Fibroblast of the conjunctiva (primary cell): Measurements from ENCODE around the gene TMEM89.

ENCODE experiments used
- DNase-seq: peaks from one replicate; pipeline ENCODE4 v3.0.0-alpha.2; 2010; ENCODE audit warnings: low read depth

Gene TMEM89, protein sequence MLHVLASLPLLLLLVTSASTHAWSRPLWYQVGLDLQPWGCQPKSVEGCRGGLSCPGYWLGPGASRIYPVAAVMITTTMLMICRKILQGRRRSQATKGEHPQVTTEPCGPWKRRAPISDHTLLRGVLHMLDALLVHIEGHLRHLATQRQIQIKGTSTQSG

DNA sequence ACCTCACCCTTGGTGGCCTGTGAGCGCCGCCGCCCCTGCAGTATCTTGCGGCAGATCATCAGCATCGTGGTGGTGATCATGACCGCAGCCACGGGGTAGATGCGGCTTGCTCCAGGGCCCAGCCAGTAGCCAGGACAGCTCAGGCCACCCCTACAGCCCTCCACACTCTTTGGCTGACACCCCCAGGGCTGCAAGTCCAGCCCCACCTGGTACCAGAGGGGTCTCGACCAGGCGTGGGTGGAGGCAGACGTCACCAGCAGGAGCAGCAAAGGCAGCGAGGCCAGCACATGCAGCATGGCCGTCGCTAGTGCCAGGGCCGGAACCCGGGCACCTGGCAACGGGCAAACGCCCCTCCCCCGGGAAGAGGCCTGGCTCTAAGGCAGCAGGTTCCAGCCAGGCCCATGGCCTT, at the start of gene TMEM89:
TMEM89 (minus strand) TSS at position 309 of the 409 bp plus-strand sequence; CDS start at position 296, 13 bp downstream.
- no peak for DNase-seq

DNA sequence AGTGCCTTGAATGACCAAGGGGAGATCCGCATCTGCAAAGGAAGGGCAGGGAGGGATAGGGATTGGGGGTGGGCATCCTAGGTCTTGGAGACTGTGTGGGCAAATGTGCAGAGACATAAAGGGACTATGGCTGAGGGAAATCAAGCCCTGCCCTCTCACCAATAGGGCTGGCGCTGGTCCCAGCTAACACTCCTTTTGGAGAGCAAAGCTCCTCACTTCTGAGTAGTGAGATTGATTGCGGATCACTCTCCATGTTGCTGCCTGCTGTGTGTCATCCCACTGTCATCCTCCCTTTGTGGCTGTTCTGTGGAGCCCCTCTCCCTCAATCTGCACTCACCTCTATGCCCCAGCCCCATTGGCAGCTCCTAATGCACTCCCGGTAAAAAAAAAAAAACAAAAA, 43.4 kb upstream of the TMEM89 start:
- no peak for DNase-seq

DNA sequence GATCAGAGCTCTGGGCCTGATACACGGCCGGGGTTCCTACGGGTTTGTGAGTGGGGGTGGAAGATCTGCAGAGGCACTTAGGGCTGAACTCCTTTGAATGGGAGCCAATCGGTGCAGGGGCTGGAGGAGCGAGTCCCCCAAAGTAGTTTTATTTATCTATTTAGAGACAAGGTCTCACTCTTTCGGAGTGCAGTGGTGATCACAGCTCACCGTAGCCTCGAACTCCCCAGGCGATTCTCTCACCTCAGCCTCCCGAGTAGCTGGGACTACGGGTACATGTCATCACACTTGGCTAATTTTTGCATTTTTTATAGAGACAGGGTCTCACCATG, 42.7 kb upstream of the TMEM89 start:
- DNase-seq = no peak

DNA sequence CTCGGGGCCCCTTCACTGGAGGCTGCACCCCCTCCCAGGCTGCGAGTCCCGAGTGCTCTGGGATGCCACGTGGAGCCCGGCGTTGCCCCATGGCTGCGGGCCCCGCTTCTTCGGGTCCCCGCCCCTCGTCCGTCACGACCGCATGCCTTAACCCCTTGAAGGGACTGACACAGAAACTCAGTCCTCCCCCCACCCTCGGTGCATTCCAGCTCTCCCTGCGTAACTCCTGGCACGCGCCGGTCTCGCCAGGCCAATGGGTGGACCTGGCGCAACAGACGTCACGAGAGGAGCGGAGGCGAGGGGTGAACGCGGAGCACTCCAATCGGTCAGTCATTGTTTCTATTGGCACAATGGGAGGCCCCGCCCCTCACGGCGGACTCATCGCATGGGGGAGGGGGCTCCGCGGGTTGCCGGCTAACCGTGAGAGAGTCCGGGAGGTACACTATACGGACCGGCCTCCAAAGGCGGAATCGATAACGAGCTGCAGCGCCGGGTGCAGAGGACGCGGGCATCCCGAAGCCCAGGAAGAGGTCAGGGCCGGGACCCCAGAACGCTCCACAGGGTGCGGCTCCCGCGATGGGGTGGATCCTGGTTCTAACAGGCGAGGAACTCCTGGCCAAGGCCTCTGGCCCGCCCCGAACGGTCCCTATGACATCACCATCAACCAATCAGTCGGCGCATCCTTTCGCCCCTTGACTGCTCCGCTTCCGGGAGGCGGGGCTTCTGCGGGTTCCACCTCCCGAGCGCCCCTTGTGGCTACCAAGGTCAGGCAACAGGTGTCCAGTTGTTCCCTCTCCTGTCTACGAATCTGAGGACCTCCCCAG, 42.1 kb upstream of the TMEM89 start:
- peak; percentile 99 for DNase-seq

DNA sequence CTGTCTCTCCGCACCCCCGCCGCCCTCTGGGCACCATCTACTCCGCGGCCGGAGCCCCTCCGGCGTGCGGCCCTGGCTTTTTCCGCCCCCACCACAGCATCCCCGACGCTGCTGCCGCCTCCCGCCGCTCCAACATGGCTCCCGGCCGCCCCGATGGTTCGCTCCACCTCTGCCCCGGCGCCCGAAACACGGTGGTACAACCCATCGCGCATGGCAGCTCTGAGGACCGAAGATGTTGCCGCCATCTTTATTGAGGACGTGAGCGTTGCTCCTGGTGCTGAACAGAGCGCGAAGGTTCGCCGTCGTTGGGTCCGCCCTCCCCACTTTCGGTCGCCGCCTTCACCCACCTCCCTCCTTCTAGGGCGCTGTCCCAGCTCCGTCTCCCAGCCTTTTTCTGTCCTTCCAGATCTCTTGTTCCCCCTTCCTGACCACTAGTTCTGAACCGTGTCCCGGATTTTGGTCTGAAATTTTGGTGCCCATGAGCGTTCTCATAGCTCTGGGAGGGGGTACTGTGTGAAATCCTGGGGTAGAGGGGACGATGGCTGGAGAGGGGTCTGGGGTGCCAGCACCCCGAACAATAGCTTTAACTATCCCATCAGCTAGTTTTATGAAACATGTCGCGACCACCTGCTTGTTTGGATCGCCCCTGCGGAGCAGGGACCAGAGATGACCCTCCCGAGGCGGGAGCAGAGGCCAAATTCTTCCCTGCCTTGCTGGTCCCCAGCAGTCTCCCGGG, 41.4 kb upstream of the TMEM89 start, which contains the start of gene CELSR3:
CELSR3 (minus strand) TSS at position 134 of the 736 bp plus-strand sequence. CDS start 252 bp downstream, outside the sequence.
- peak; percentile 84 for DNase-seq

DNA sequence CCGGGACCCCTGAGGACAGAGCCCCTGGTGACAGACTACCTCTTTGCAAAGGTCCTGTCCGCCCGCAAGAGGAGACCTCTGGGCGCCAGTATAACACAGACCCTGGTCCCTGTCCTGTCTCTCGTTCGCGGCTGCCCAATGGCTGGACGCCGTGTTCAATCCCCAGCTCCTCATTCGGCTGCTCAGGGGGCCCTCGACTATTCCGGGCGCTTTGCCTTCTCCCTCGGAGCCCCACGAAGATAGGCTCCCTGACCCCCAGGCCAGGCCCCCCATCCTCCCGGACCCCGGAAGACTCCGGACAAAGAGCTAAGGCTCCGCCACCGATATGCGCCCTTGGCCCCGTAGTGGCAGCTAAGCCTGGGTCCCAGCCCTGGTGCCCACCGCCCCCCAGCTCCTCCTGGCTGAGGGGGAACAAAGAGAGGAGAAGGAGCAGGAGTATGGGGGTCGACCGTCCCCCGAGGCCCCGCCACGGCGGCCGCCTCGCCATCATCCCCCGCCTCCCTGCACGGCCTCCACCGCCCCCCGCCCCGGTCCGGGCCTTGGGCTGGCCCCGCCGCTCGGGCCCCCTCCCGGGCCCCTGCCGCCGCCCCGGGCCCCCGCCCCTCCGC, 40.7 kb upstream of the TMEM89 start:
- no peak for DNase-seq

DNA sequence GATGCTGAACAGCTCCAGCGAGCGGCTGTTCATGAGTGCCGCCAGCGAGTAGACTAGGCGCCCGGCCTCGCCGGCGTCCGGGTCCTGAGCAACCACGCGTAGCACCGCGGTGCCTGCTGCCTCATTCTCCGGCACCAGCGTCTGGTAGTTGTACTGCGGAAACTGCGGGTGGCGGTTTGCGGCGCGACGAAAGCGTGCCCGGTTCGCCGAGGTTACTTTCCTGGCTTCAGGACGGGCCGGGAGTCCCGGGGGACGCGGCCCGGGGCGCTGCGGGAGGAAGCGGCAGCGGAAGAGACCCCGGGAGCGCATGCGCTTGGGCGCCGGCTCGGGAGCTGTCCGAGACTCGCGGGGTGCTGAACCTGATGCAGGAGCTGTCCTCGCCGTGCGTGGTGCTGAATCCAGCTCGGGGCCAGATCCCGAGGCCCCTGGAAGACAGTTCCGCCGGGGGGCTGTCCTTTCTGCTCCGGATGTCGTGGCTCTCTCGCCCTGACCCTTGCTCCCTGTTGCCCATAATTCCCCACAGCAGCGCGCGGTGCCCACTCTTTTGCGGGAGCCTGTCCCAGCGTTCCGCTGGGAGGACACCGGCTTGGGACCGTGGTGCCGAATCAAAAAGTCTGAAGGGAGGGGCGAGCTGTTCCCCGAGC, 40.1 kb upstream of the TMEM89 start:
- DNase-seq = peak; percentile 9

DNA sequence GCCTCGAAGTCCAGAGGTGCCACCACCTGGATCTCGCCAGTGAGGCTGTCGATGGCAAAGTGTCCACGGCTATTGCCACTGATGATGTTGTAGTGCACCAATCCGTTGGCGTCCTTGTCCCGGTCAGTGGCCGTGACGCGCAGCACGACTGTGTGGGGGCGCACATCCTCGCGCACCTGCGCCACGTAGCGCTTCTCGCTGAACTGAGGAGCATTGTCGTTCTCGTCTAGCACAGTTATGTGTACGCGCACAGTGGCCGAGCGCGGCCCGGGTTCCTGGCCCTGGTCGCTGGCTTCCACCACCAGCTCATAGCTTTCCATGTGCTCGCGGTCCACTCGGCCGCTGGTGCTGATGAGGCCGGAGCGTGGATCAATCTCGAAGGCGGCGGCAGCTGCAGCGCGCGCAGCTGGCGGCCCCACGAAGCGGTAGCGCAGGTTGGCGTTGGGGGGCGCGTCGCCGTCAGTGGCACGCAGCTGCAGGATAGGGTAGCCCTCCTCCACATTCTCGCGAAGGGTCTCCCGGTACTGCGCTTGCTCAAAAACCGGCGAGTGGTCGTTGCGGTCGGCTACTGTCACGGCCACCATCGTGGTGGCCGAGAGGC, 39.3 kb upstream of the TMEM89 start:
- no peak for DNase-seq

DNA sequence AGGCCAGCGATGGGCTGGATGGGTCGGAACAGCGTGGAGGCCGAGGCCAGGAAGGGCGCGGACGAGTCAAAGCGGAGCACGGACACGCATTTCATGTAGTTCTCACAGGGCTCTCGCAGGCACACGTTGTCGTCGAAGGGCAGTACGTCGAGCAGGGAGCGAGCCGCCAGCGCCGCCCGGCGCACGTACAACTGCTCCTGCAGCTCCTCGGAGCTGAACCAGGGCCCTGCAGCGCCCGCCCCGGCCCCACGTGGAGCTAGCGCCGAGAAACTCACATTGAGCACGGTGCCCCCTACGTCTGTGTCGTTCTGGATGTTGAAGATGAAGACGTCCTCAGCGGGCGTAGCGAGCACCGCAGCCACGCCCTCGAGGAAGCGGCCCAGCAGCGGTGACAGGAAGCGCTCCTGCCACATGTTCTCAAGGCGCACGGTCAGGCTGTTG, 35.3 kb upstream of the TMEM89 start:
- DNase-seq = no peak

DNA sequence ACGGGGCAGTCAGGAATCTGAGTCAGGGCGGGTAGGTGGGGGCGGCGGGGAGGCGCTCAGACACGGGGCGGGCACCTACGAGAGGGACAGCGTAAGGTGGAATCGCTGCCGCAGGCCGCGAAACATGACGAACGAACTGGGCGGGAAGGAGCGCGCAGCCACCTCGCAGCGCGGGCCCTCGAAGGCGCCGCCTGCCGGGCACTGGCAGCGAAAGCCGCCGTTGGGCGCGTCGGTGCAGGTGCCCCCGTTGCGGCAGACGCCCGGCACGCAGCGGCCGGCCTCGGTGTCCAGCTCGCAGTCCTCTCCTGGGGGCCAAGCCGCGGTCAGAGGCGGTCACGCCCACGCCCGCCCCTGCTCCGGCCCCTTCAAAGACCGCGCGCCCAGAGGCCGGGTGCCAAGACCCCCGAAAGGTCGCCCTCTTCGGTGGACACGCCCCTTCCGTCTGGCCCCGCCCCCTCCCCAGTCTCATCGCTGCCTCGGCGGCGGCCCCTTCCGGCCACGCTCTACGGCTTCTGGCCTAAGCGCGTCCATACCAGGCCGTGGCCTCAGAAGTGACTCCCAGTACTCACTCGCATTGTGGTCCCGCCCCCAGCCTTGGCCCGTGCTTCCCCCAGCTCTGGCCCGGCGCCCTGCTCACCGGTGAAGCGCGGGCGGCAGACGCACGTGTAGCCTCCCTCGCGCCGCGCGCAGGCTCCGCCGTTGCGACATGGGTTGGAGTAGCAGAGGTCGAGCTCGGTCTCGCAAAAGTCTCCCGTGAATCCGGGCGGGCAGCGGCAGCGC, 34.7 kb upstream of the TMEM89 start:
- DNase-seq = peak; percentile 26

DNA sequence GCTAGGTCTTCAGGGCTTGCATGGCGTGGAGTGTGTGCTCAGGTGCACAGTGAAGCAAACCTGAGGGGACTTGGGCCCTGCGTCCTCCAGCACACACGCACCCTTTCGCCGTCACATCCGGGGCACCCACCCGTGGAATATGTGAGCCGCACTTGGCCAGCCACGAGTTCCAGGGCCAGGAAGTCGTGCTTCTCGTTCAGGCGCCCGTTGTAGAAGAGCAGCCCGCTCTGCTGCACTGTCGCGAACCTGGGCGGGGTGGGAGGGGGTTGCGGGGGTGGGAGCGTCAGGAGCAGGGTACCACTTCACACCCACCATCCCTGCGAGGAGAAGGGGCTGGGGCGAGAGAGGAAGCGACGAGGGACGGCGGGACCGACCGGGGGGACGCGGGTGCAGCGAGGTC, 34.0 kb upstream of the TMEM89 start:
- DNase-seq = no peak

DNA sequence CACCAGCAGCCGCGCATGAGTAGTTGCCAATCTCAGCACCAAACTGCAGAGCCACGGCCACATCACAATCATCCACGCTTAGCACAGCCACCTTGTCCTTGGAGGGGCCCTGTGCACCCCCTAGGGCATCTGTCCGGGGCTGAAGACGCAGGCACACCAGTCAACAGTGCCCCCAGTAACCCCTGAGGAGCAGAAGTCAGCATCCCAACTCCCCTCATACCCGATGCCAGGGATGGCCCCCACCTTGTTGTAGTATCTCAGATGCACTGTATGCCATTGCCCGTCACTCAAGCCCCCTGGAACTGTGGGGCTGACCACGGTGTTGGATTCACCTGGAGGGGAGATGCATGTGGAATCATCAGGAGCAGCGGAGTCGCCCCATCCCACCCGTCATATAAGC, 33.5 kb upstream of the TMEM89 start:
- DNase-seq = no peak

DNA sequence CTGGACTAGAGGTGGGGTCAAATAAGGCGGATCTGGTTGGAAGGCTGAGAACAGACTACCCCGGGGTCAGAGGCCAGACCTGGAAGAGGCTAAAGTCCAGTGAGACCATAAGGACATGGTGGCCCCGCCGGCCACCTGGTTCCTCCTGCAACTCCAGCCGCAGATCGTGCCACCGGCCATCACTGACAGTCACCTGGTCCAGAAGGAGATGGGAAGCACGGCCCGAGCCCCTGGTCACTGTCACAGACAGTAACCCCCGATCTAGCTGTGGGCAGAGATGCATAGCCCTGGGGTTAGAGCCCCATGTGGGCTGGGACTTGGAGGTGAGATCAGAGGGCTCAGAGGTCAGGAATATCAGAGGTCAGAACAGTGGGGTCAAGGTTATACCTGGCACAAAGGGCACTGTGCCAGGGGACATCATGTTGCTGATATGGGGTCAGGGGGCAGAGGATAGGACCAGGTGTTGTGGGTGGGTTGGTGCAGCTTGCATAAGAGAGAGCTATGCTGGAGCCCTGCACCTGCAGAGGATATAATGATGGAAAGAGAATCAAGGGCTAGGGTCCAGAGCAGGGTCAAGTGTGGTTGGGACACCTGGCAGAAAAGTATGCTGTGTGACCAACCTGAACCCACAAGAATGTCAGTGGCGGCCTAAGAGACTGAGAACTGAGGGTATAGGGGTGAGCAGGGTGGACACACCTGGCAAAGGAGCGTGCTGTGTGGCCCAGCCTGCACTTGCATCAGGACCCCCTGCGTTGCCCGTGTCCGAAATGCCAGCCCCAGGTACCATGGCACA, 31.6 kb upstream of the TMEM89 start:
- no peak for DNase-seq

DNA sequence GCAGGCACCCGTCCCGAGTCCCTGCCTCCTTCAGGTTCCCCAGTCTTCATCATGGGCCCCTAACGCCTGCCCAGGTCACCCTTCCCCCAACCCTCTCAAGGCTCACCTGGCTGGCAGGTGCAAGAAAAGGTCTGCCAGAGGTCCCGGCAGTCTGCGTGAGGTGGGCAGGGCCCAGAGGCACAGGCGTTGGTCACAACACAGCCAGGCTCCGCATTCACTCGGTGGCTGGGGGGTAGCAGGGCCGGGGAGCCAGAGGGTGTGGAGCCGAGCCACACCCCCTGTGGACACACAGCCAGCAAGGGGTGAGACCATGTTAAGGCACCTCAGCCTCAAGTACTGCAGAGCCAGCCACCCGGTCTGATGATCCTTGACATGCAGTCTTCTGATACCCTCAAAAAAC, 30.2 kb upstream of the TMEM89 start:
- DNase-seq = no peak

DNA sequence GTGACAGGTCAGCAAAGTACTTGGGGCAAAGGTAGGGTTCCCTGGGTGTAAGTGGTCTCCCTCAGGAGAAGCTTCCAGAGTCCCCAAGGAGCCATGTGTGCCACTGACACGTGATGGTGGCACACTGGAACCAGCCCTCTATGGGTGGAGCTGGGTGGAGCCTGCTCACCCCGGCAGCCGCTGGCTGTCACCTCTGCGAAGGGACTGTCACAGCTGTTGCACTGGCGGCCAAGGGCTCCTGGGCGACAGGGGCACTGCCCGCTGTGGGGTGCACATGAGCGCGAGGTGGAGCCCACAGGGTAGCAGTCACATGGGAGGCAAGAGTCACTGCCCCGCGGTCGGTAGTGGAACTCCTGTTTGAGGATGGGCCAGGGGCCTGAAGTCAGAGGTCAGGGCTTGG, 29.2 kb upstream of the TMEM89 start:
- DNase-seq = no peak

DNA sequence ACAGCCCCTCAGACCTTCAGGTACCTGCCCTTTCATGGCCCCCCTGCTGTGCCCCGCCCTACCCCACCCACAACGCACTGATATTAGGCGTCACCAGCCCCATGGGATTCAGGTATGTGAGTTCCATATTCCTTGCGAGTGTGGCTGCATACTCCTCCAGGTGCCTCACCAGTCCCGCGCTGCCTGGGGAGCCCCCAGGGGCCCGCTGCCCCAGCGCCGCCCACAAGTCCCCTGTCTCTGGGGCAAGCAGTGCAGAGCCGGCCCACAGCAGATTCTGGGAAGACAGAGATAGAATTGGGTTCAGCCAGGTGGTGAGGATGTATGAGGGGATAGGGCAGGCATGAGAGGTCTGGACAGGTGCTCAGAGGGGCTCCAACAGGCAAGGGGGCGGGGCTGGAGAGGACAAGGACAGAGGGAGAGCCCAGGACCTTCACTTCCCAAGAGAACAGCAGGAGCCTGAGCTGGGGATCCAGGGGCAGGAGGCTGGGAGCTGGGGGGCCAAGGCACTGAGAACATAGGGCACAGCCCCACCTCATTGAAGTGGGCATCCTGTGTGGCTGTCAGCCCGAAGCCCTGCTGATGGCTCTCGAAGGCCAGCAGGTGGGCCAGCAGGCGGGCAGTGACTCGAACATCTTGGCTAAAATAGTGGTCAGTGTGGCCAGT, 26.8 kb upstream of the TMEM89 start:
- DNase-seq = no peak

DNA sequence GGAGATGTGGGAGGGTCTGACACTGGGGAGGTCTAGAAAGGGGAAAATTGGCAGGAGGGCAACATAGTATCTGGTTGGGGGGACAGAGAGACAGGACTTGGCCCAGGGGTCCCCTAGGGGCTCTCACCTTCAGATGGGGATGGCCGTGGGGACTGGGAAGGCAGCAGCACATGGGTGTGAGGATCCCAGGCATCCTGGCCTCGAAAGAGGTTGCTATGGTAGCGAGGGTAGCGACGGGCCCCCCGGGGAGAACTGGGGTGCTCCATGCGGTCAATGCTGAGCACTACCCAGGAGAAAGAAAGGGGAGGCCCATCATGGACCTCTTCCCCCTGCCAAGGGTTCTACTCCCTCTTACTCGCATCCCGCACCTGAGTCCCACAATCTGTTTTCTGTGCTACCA, 26.1 kb upstream of the TMEM89 start:
- no peak for DNase-seq

DNA sequence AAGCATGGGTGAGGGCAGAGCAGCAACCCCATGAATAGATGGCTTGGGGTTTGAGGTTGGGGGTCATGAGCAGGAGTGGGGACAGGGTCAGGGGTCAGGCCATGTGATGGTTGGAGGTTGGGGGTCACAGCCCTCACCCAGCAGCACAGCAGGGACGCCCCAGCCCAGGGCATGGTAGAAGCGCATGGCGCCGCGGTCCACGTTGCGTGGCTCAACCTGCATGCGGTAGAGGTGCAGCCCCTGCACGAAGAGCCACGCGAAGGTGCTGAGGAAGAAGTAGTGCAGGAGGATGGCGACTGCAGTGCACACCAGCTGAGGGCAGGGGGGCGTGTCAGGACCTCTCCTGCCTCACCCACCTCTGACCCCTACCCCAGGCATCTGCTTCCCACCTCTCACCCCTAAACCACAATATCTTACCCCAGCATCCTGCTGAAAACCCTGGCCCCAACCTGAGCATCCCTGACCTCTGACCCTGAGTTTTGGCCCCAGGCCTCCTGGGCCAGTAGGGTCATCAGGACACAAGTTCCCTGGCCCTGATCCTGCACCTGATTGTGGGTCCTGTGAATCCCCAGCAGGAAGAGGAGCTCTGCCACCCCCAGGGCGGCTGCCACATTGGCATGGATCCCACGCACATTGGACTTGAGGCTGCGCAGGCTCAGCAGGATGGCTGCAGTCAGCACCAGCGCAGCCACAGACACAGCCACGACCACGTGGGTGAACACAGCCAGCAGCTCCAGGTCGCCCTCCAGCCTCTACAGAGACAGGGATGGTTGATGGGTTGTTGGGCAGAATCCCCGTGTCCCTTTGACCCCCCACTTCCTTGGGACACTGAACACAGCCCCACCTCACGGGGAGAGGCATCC, 23.6 kb upstream of the TMEM89 start:
- DNase-seq = no peak

DNA sequence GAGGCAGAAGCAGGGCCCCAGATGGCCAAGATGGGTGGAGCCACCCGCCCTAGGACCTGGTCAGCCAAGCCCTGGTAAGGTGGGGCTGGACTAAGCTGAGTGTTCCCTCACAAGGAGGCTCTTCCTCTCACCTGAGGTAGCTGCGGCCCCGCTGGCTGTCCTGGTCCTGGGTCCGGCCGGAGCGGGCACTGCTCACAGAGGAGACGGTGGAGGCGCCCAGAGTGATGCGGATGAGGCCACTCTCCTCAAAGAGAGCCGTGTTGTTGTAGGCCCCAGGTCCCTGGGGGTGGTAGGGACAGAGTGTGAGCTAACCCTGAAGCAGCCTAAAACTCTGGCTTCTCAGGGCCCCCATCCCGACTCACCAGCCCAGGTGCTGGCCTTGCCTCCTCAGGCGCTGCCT, 21.0 kb upstream of the TMEM89 start:
- DNase-seq = no peak
